Fibroblast of the conjunctiva (primary cell): ENCODE measurements around the gene PIK3R5.

Source experiments
- DNase-seq: peaks from one replicate; pipeline ENCODE4 v3.0.0-alpha.2; 2010; ENCODE audit warnings: low read depth

PIK3R5 gene

DNA sequence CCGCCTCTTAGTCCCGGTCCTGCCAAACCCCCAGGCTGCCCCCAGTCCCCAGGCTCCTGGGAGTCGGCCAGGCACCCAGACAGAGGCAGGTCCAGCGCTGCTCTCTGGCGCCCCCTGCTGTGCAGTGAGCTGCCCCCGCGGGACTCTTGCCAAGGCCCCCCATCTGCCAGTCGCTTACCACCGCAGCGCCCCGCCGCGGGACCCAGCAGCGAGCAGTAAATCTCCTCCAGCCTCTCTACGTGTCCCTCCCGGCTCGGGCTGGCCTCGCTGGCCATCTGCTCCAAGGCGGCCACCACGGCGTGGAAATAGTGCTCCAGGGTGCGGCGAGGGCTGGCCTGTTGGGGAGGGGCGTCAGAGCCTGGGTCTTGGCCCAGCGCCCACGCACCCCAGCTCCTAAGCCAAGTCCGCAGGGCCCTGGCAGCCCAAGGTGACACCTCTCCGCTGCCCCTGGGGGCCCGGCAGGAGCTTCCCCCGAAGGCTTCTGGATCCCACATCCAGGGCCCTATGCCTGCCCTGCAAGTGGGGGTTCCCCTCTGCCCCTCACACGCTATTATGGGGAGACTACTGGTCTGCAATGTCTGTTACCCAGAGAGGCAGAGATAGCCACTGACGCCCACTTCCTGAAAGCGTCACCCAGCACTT lies 132.7 kb downstream of the PIK3R5 start:
- DNase-seq, result no peak

DNA sequence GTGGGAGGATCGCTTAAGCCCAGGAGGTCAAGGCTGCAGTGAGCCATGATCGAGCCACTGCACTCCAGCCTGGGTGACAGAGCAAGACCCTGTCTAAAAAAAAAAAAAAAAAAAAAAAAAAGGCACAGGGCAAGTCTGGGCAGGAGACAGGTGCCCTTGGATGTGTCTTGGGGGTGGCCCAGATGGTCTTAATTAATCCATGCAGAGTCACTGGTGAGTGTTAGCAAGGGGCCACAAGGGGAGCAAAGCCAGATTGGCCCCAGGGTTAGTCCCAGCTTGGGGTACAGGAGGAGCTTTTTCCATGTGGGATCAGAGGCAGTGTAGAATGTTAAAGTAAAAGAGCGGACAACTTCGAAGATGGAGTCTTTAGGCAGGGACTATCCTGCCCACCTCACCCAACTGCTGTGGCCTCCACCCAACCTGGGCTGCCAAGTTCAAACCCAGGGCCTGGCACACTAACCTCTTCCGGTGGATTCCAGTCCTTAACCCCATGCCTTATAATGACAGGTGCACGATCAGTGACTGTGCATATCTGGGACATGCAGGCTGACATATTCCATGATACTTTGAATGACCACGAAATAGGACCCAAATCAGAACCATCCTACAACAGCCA lies 134.2 kb downstream of the PIK3R5 start:
- DNase-seq, result no peak

DNA sequence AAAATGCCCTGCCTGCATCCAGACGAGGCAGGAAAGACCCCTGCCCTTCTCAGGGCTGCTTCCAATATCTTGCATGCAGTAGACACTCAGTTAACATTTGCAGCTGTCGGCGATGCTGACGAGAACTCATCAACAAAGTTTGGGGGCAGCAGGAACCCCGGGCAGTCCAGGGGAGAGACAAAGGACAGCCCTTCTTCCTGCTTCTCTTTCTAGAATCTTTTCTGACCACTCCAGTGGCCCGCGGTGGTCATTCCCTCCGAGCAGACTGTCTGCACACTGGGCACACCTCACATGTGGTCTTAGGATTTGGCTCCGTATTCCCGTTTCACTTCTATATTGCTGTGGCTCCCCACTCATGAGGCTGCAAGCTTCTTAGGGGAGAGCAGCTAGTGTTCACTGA lies 135.4 kb downstream of the PIK3R5 start:
- no peak for DNase-seq

DNA sequence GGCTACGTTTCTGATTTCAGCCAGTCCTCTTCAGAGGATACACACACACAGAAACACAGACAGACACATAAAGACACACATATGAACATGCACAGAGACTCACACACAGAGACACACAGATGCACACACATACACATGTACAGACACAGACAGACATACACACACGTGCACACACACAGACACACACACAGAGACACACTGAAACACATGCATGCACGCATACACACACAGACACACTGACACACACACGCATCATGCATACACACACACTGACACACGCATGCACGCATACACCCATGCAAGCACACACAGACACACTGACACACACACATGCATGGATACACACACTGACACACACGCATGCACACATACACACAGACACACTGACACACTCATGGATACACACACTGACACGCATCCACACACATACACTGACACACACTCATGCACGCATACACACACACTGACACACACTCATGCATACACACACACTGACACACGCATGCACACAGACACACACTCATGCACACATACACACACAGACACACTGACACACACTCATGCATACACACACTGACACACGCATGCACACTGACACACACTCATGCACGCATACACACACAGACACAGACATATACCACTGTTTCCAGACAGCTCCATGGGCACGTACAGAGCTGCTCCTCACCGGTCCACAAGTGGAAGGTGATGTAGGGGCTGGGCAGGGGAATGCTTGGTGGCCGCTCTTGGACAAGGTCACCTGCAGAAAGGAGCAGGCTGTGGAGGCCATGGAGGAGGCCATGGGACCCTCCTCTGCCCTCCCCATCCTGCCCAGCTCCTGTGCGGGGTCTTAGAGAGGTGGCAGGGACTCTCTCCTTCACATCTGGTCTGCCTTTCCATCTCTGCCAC lies 136.2 kb downstream of the PIK3R5 start:
- DNase-seq, result no peak
